Heart left ventricle (tissue), 13 donors: ENCODE measurements around the gene ARHGAP18.

ENCODE experiments used
- CTCF ChIP-seq, 12 donors: fragments of 200-600 bp; sonication (generic) in 4 of 12; IDR thresholded peaks; one replicate each; pipeline versions ENCODE4 v1.5.0 to v1.8.0; 2018 to 2022; ENCODE audit warnings: antibody characterized with exemption in 12 of 12, mild to moderate bottlenecking in 5 of 12
- POLR2A ChIP-seq, 2 donors: fragments of 450-650 bp; IDR thresholded peaks; one replicate each; pipeline ENCODE4 v1.6.1; 2017; ENCODE audit warnings: antibody characterized with exemption in 2 of 2, mild to moderate bottlenecking in 2 of 2, moderate library complexity in 2 of 2
- donor health status: ischemic (EF 13 %, LVEDD 7.1; RV severe dilation, severe dysfunction).
- donor health status: DM: no; HTN: yes; CAD: no.
- donor health status: DM: no; HTN: no; CAD: no.
- donor health status: ischemic (EF 25% LVEDD 6.9; RV normal size, moderate dysfunction).
- donor health status: ischemic (EF 25% LVEDD 5.7; RV mildly dilated, moderate dysfunction).
- donor health status: ischemic (EF 35%, LVEDD 5.7; RV mildly dilated, moderate dysfunction).
- donor health status: nonischemic (EF 11% LVEDD 7.7; RV severe dilation, severe dysfunction).
- donor health status: DM: yes; HTN: yes; CAD: no.
- donor health status: PGD.
- donor health status: ischemic (EF 29% LVEDD 5.4; RV normal size, mild dysfunction).
- donor health status: nonischemic (EF 23%, LVEDD 6.1; RV moderate dilation, normal function).

GRCh38 chr6:129653229-129653628, 56.7 kb downstream of the ARHGAP18 start:
- TF ChIP-seq POLR2A (IDR thresholded peaks at IDR 0.05) (no peak), CTCF (IDR thresholded peaks at IDR 0.05) (no peak)
